Upper lobe of left lung (tissue), 4 donors: ENCODE data around the gene GSG1L2.

ENCODE experiments used
- EP300 ChIP-seq, 4 donors: sonication (generic); formaldehyde crosslinking; IDR thresholded peaks; one replicate each; pipeline ENCODE4 v1.5.1; 2017; ENCODE audit warnings: antibody characterized with exemption in 4 of 4, control low read depth in 2 of 4
- POLR2A ChIP-seq, 4 donors: fragments of 450-650 bp; IDR thresholded peaks; one replicate each; pipeline ENCODE4 v1.5.1; 2016 to 2017; ENCODE audit warnings: antibody characterized with exemption in 4 of 4, mild to moderate bottlenecking in 2 of 4
- POLR2AphosphoS5 ChIP-seq, 2 donors: sonication (generic); formaldehyde crosslinking; IDR thresholded peaks; one replicate each; pipeline ENCODE4 v1.5.1; 2017; ENCODE audit warnings: antibody characterized with exemption in 2 of 2
- TF ChIP-seq, protein P1 (sequence below), 6 experiments: fragments of 450-650 bp in 4 of 6; fragments of 200-600 bp in 2 of 6; sonication (generic) in 2 of 6; IDR thresholded peaks; one replicate each; pipeline ENCODE4 v1.5.1; 2016 to 2019; ENCODE audit warnings: antibody characterized with exemption in 6 of 6

DNA sequence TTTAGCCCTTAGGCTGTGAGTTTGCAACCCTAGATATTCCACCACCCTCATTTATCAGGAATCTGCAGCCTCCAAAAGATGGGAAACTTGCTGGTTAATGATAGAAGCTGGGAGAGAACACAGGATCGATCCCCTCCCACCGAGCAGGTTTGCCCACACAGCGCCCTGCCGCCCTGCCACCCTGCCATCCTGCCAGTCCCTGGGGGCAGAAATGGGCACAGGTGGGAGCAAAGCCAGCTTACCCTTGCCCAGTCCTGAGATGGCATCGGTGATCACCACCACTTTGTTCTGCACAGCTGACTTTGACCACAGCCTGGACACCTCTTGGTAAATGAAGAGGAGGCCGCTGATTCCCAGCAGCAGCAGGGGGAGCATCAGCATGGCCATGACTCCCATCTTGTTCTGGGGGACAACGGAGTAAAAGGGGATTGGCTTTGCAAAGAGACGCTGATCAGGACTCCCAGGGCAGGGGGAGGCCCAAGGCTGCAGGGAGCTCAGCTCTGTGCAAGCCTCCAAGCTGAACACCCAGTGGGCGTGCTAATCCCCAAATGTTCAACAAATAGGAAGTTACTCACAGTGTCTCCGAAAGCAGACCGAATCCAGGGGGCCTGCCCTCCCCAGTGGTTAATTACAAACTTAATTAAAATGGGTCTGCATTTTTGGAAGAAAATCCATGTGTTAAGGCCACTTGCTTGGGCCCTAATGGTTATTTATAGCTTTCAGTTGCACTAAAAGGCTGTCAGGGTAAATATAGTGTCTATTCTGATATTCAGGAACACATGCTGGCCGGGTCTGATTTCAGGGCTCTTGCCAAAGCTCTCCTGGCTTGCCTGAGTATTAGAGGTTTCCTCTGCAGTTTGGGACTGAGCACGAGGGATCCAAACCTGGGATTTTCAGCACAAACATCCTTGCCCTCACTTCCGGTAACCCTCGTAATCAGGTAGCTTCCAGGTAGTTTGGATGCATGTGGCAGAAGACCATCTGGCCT lies 30.7 kb downstream of the GSG1L2 start, which contains the start of gene DHRS7C:
- TF ChIP-seq EP300 (IDR thresholded peaks at IDR 0.05) = no peak
- TF ChIP-seq, protein P1, sequence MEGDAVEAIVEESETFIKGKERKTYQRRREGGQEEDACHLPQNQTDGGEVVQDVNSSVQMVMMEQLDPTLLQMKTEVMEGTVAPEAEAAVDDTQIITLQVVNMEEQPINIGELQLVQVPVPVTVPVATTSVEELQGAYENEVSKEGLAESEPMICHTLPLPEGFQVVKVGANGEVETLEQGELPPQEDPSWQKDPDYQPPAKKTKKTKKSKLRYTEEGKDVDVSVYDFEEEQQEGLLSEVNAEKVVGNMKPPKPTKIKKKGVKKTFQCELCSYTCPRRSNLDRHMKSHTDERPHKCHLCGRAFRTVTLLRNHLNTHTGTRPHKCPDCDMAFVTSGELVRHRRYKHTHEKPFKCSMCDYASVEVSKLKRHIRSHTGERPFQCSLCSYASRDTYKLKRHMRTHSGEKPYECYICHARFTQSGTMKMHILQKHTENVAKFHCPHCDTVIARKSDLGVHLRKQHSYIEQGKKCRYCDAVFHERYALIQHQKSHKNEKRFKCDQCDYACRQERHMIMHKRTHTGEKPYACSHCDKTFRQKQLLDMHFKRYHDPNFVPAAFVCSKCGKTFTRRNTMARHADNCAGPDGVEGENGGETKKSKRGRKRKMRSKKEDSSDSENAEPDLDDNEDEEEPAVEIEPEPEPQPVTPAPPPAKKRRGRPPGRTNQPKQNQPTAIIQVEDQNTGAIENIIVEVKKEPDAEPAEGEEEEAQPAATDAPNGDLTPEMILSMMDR (IDR thresholded peaks at IDR 0.05) = no peak
- no peak for TF ChIP-seq POLR2AphosphoS5 (IDR thresholded peaks at IDR 0.05)
- no peak for TF ChIP-seq POLR2A (IDR thresholded peaks at IDR 0.05)
